ENCODE data around the gene CDKAL1. TPM values are rescaled to one million over a fixed set of nuclear protein-coding genes. Genes with fewer than 3 reads are reported as not detected.

CDKAL1 gene
- total and polyA plus RNA-seq, 9 of the 15 experiments (the other 6 are each of a cell fraction or from before 2014, with no cell fraction given): 11.2 to 36.3 (median 20.1) TPM

GRCh38 chr6:21214738-21215448 lies 680.6 kb downstream of the CDKAL1 start:
- intact Hi-C loops (cut with micrococcal nuclease) (no loop called here), in situ Hi-C loops (cut with MboI) (no loop called here)
- no peaks in the 10 kb centered on the region for H3K79me2 ChIP-seq (ENCODE audit: control insufficient read depth, insufficient read depth, low read length)
- ChIA-PET POLR2A (no interaction called here), CTCF (ENCODE audit: low intra/inter-chr PET ratio) (no interaction called here)
- no peaks in the 10 kb centered on the region for H3K9me3 ChIP-seq (replicated peaks; ENCODE audit: control insufficient read depth, insufficient read depth, low read depth, low read length)
- H3K4me1 ChIP-seq (replicated peaks in 1 of 2; ENCODE audit: control insufficient read depth in 2 of 2, insufficient read depth in 2 of 2, low read length in 2 of 2): no peaks in the 10 kb centered on the region
- no peak for ATAC-seq
- H2AFZ ChIP-seq (ENCODE audit: low read depth, low read length): no peak overlapping the region
- WGBS (ENCODE audit: insufficient coverage, low coverage, missing lambda C conversion rate): 28% methylated on average over 5 of the region's 5 CpGs
- no peak for DNase-seq (ENCODE audit: extremely low read depth in 1 of 4, low spot score in 3 of 4)
- TF ChIP-seq HDGF (IDR thresholded peaks at IDR 0.05) (no peak), ZNF24 (IDR thresholded peaks at IDR 0.05) (peak; percentile 85)
- no TSS peak for BruUV-seq (replicated peaks)
- no peak for FAIRE-seq
- no peaks in the 10 kb centered on the region for H4K20me1 ChIP-seq (replicated peaks; ENCODE audit: control insufficient read depth, insufficient read depth, low read length)
- no peak overlapping the region for H3K9ac ChIP-seq (ENCODE audit: insufficient read depth in 1 of 2, low read depth in 2 of 2, low read length in 2 of 2)
- no peaks in the 10 kb centered on the region for H3K9me1 ChIP-seq (ENCODE audit: control insufficient read depth, insufficient read depth, low read length)
- H3K36me3 ChIP-seq (ENCODE audit: control insufficient read depth, insufficient read depth, low read length): no peaks in the 10 kb centered on the region
- no peak overlapping the region for H3K4me2 ChIP-seq (ENCODE audit: insufficient read depth, low read length)
- H3K27me3 ChIP-seq (ENCODE audit: control insufficient read depth in 2 of 2, insufficient read depth in 2 of 2, low read length in 2 of 2): no peaks in the 10 kb centered on the region
- H3K4me3 ChIP-seq: no peak overlapping the region
- no peak overlapping the region for H3K27ac ChIP-seq (ENCODE audit: extremely low read depth, low read depth, low read length)

- FAIRE-seq (no peak), ATAC-seq (no peak), DNase-seq (ENCODE audit: extremely low read depth in 1 of 4, low spot score in 3 of 4) (no peak)
- TF ChIP-seq ZNF217 (CRISPR knock-in tag; IDR thresholded peaks at IDR 0.05): no peak
- no peak for TF ChIP-seq RNF219 (CRISPR knock-in tag; IDR thresholded peaks at IDR 0.05)
- TF ChIP-seq PATZ1 (CRISPR knock-in tag; IDR thresholded peaks at IDR 0.05; ENCODE audit: borderline replicate concordance): no peak
- TF ChIP-seq ZFP1 (CRISPR knock-in tag; IDR thresholded peaks at IDR 0.05): no peak
- no peak overlapping the region for H2AFZ ChIP-seq (ENCODE audit: low read depth, low read length)
- H3K9me1 ChIP-seq (ENCODE audit: control insufficient read depth, insufficient read depth, low read length): no peaks in the 10 kb centered on the region
- H4K20me1 ChIP-seq (replicated peaks; ENCODE audit: control insufficient read depth, insufficient read depth, low read length): no peaks in the 10 kb centered on the region
- intact Hi-C loops (cut with micrococcal nuclease) (no loop called here), in situ Hi-C loops (cut with MboI) (no loop called here)
- POLR2A ChIA-PET: no interaction called here
- no peaks in the 10 kb centered on the region for H3K9me3 ChIP-seq (replicated peaks; ENCODE audit: control insufficient read depth, insufficient read depth, low read depth, low read length)
- CTCF ChIA-PET (ENCODE audit: low intra/inter-chr PET ratio): no interaction called here
- BruUV-seq (replicated peaks): no TSS peak
- H3K27me3 ChIP-seq (ENCODE audit: control insufficient read depth in 2 of 2, insufficient read depth in 2 of 2, low read length in 2 of 2): no peaks in the 10 kb centered on the region
- no peak overlapping the region for H3K9ac ChIP-seq (ENCODE audit: insufficient read depth in 1 of 2, low read depth in 2 of 2, low read length in 2 of 2)
- no peak overlapping the region for H3K4me3 ChIP-seq
- H3K4me1 ChIP-seq (replicated peaks in 1 of 2; ENCODE audit: control insufficient read depth in 2 of 2, insufficient read depth in 2 of 2, low read length in 2 of 2): no peaks in the 10 kb centered on the region
- 63% methylated on average over 2 of the region's 2 CpGs for WGBS (ENCODE audit: insufficient coverage, low coverage, missing lambda C conversion rate)
- no peaks in the 10 kb centered on the region for H3K79me2 ChIP-seq (ENCODE audit: control insufficient read depth, insufficient read depth, low read length)
- no peak overlapping the region for H3K27ac ChIP-seq (ENCODE audit: extremely low read depth, low read depth, low read length)
- H3K36me3 ChIP-seq (ENCODE audit: control insufficient read depth, insufficient read depth, low read length): no peaks in the 10 kb centered on the region
- no peak overlapping the region for H3K4me2 ChIP-seq (ENCODE audit: insufficient read depth, low read length)
These were observed 685.0 kb downstream of the CDKAL1 start for GRCh38 chr6:21219241-21219640.

Data from K562 (cell line).